HL-60 (cell line): ENCODE data around the gene CHRDL2.

Experiments used
- DNase-seq, 2 experiments: peaks; one replicate each; pipeline ENCODE4 v3.0.0-alpha.2; 2010 to 2020; ENCODE audit warnings: low read depth in 1 of 2, low spot score in 1 of 2
- H3K27ac ChIP-seq: fragments of 250-450 bp; sonication (Bioruptor Pico); replicated peaks from 2 replicates; pipeline ENCODE4 v1.5.1; 2020; ENCODE audit warnings: mild to moderate bottlenecking, moderate library complexity
- H3K27me3 ChIP-seq: fragments of 250-450 bp; sonication (Bioruptor Pico); 2 replicates; pipeline ENCODE4 v1.5.1; 2021; ENCODE audit warnings: mild to moderate bottlenecking, moderate library complexity; ENCODE audit not compliant: insufficient read depth, poor library complexity, severe bottlenecking
- H3K4me3 ChIP-seq: replicated peaks from 2 replicates; pipeline ENCODE4 v1.5.1; 2011; ENCODE audit warnings: mild to moderate bottlenecking, control low read depth, low read length; ENCODE audit not compliant: insufficient read depth
- GABPA ChIP-seq: IDR thresholded peaks from 2 replicates; pipeline ENCODE4 v1.6.1; 2012; ENCODE audit warnings: low read depth
- POLR2AphosphoS5 ChIP-seq: IDR thresholded peaks from 2 replicates; pipeline ENCODE4 v1.6.1; 2012; ENCODE audit warnings: low read depth
- SPI1 ChIP-seq: IDR thresholded peaks from 2 replicates; pipeline ENCODE4 v1.6.1; 2012; ENCODE audit warnings: low read depth, mild to moderate bottlenecking, borderline replicate concordance
- TF ChIP-seq, protein P1 (sequence below): IDR thresholded peaks from one replicate; pipeline ENCODE4 v1.5.1; 2011; ENCODE audit warnings: low read length, control low read depth, inconsistent platforms; ENCODE audit not compliant: insufficient read depth
- TF ChIP-seq, protein P2 (sequence below): IDR thresholded peaks from 2 replicates; pipeline ENCODE4 v1.6.1; 2012; ENCODE audit warnings: low read depth; ENCODE audit not compliant: insufficient replicate concordance

Gene CHRDL2

DNA sequence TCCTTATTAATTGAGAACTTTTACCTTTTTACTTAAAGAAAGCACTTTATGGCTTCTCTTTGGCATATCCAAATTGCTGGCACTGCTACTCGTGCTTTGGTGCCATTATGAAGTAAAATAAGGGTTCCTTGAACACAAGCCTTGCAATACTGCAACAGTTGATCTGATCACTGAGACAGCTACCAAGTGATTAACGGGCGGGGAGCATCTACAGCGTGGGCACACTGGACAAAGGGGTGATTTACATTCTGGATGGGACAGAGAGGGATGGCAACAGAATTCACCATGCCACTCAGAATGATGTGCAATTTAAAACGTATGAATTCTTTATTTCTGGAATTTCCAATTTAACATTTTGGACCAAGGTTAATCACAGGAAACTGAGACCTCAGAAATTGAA lies 7.7 kb downstream of the CHRDL2 start:
- no peak overlapping the region for H3K4me3 ChIP-seq
- H3K27me3 ChIP-seq, result no peaks in the 10 kb centered on the region
- DNase-seq, result no peak
- H3K27ac ChIP-seq, result no peak overlapping the region
- TF ChIP-seq GABPA (no peak), POLR2AphosphoS5 (no peak), SPI1 (no peak)
- TF ChIP-seq, protein P1, sequence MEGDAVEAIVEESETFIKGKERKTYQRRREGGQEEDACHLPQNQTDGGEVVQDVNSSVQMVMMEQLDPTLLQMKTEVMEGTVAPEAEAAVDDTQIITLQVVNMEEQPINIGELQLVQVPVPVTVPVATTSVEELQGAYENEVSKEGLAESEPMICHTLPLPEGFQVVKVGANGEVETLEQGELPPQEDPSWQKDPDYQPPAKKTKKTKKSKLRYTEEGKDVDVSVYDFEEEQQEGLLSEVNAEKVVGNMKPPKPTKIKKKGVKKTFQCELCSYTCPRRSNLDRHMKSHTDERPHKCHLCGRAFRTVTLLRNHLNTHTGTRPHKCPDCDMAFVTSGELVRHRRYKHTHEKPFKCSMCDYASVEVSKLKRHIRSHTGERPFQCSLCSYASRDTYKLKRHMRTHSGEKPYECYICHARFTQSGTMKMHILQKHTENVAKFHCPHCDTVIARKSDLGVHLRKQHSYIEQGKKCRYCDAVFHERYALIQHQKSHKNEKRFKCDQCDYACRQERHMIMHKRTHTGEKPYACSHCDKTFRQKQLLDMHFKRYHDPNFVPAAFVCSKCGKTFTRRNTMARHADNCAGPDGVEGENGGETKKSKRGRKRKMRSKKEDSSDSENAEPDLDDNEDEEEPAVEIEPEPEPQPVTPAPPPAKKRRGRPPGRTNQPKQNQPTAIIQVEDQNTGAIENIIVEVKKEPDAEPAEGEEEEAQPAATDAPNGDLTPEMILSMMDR, result no peak
- TF ChIP-seq, protein P2, sequence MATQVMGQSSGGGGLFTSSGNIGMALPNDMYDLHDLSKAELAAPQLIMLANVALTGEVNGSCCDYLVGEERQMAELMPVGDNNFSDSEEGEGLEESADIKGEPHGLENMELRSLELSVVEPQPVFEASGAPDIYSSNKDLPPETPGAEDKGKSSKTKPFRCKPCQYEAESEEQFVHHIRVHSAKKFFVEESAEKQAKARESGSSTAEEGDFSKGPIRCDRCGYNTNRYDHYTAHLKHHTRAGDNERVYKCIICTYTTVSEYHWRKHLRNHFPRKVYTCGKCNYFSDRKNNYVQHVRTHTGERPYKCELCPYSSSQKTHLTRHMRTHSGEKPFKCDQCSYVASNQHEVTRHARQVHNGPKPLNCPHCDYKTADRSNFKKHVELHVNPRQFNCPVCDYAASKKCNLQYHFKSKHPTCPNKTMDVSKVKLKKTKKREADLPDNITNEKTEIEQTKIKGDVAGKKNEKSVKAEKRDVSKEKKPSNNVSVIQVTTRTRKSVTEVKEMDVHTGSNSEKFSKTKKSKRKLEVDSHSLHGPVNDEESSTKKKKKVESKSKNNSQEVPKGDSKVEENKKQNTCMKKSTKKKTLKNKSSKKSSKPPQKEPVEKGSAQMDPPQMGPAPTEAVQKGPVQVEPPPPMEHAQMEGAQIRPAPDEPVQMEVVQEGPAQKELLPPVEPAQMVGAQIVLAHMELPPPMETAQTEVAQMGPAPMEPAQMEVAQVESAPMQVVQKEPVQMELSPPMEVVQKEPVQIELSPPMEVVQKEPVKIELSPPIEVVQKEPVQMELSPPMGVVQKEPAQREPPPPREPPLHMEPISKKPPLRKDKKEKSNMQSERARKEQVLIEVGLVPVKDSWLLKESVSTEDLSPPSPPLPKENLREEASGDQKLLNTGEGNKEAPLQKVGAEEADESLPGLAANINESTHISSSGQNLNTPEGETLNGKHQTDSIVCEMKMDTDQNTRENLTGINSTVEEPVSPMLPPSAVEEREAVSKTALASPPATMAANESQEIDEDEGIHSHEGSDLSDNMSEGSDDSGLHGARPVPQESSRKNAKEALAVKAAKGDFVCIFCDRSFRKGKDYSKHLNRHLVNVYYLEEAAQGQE, result no peak

DNA sequence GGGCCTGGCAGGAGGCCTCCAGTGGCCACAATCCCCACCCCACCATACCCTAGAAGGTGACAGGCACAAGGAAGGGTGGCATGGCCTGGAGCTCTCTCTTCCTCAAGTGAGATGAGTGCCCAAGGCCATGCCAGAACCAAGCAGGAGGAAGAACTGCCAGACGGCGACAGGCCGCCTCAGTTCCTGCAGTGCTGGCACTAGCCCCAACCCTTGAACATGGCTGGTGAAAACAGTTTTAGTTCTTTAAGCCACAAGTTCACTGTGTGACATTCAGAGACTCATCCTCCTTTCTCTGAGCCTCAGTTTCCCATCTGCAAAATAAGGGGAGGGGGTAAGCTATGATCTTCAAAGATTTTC lies 9.8 kb downstream of the CHRDL2 start:
- TF ChIP-seq POLR2AphosphoS5 (no peak), GABPA (no peak), SPI1 (no peak)
- TF ChIP-seq, protein P1, result no peak
- TF ChIP-seq, protein P2, result no peak
- no peaks in the 10 kb centered on the region for H3K27me3 ChIP-seq
- no peak overlapping the region for H3K27ac ChIP-seq
- DNase-seq, result no peak
- no peak overlapping the region for H3K4me3 ChIP-seq

DNA sequence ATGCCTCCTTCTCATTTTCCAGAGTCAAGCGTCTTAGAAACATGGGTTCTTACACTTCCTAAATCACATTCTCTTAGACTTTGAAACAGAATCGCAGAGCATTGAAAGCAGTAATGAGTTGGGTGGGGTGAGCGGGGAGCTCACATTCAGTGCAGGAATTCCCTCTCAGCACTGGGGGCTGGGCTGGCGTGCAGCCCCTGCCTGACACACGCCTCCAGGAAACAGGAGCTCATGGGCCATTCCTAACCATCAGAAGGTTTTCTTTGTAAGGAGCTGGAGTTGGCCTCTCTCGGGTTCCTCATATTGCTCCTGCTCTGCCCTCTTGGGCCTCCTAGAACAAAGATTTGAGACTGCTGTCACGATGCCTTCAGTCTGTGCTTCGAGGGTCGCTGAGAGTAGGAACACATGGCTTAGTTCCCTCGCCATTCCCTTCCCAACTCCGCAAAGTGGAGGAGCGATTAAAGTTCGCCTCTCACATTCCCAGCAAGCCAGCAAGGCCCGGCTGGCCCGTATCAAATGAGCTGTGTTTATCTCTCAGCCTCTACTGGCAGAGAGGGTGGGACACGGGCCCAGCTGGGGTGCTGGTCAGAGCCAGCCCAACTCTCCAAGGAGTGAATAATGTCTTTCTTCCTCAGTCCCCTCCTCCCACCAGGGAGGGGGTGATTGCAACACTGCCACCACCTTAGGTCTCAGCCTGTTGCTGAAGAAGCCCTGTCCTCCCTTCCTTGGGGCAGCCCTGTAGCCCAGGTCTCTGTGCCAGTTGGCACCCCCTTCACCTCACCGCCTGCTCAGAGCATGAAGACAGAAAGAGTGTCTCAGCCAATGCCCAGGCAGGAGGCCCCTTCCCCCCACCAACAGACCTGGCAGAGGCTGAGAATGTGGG lies 10.4 kb downstream of the CHRDL2 start:
- no peaks in the 10 kb centered on the region for H3K27me3 ChIP-seq
- TF ChIP-seq GABPA, result no peak
- TF ChIP-seq, protein P1, result no peak
- no peak for TF ChIP-seq SPI1
- TF ChIP-seq POLR2AphosphoS5, result no peak
- TF ChIP-seq, protein P2, result no peak
- DNase-seq, result no peak
- no peak overlapping the region for H3K4me3 ChIP-seq
- H3K27ac ChIP-seq, result no peak overlapping the region
